Raji (cell line): Measurements from ENCODE around the gene CD164L2.

Experiments
- POLR2A ChIP-seq: IDR thresholded peaks from 2 replicates; pipeline ENCODE4 v1.6.1; 2011; ENCODE audit warnings: low read depth, low read length, control low read depth; ENCODE audit not compliant: insufficient read depth

Gene CD164L2

GRCh38 chr1:27408151-27408550, 25.0 kb upstream of the CD164L2 start:
- TF ChIP-seq POLR2A = no peak

GRCh38 chr1:27406362-27406680, 23.2 kb upstream of the CD164L2 start:
- no peak for TF ChIP-seq POLR2A

GRCh38 chr1:27405074-27405473, 21.9 kb upstream of the CD164L2 start:
- no peak for TF ChIP-seq POLR2A

GRCh38 chr1:27403931-27404330, 20.8 kb upstream of the CD164L2 start:
- TF ChIP-seq POLR2A = no peak

GRCh38 chr1:27403065-27403726, 20.1 kb upstream of the CD164L2 start:
- no peak for TF ChIP-seq POLR2A

- no peak for TF ChIP-seq POLR2A
Observed at GRCh38 chr1:27402349-27402754, 19.2 kb upstream of the CD164L2 start.

GRCh38 chr1:27400963-27401341, 17.8 kb upstream of the CD164L2 start:
- TF ChIP-seq POLR2A = no peak

GRCh38 chr1:27400082-27400962, 17.2 kb upstream of the CD164L2 start:
- no peak for TF ChIP-seq POLR2A

- no peak for TF ChIP-seq POLR2A
Observed at GRCh38 chr1:27399251-27400025, 16.3 kb upstream of the CD164L2 start.

GRCh38 chr1:27398405-27399149, 15.4 kb upstream of the CD164L2 start:
- no peak for TF ChIP-seq POLR2A

- TF ChIP-seq POLR2A = no peak
Observed at GRCh38 chr1:27397749-27398148, 14.6 kb upstream of the CD164L2 start.

GRCh38 chr1:27397110-27397509, 14.0 kb upstream of the CD164L2 start:
- TF ChIP-seq POLR2A = no peak

- TF ChIP-seq POLR2A = no peak
Observed at GRCh38 chr1:27395441-27396195, 12.5 kb upstream of the CD164L2 start.

GRCh38 chr1:27394925-27395324, 11.8 kb upstream of the CD164L2 start:
- TF ChIP-seq POLR2A = no peak
